Tibial nerve (tissue), 4 donors: ENCODE results near the gene P2RX5.
"Not testable (repeated sequence)": the region's sequence is repeated elsewhere in the genome, so short reads cannot be mapped to it uniquely, and the experiment has no call there.

Source experiments
- CTCF ChIP-seq, 5 experiments: fragments of 200-600 bp in 3 of 5; fragments of 450-650 bp in 2 of 5; sonication (generic) in 3 of 5; IDR thresholded peaks; one replicate each; pipeline ENCODE4 v1.5.1; 2016 to 2019; ENCODE audit warnings: antibody characterized with exemption in 5 of 5, mild to moderate bottlenecking in 3 of 5, moderate library complexity in 2 of 5
- EP300 ChIP-seq, 2 donors: sonication (generic); formaldehyde crosslinking; IDR thresholded peaks; one replicate each; pipeline ENCODE4 v1.6.1; 2017; ENCODE audit warnings: antibody characterized with exemption in 2 of 2, mild to moderate bottlenecking in 1 of 2
- POLR2A ChIP-seq, 2 donors: fragments of 450-650 bp; IDR thresholded peaks; one replicate each; pipeline ENCODE4 v1.6.1; 2017; ENCODE audit warnings: antibody characterized with exemption in 2 of 2, mild to moderate bottlenecking in 2 of 2, moderate library complexity in 2 of 2

GRCh38 chr17:3728099-3728498 lies 32.1 kb upstream of the P2RX5 start:
- TF ChIP-seq CTCF, EP300, POLR2A (IDR thresholded peaks at IDR 0.05): not testable (repeated sequence)
